Anterior cingulate cortex (tissue), 58 donors: Measurements from ENCODE around the gene ACE.

Experiments
- DNase-seq, 58 donors: peaks; one replicate each; lab custom pipeline; 2025; lab: John Stamatoyannopoulos, UW

ACE gene

DNA sequence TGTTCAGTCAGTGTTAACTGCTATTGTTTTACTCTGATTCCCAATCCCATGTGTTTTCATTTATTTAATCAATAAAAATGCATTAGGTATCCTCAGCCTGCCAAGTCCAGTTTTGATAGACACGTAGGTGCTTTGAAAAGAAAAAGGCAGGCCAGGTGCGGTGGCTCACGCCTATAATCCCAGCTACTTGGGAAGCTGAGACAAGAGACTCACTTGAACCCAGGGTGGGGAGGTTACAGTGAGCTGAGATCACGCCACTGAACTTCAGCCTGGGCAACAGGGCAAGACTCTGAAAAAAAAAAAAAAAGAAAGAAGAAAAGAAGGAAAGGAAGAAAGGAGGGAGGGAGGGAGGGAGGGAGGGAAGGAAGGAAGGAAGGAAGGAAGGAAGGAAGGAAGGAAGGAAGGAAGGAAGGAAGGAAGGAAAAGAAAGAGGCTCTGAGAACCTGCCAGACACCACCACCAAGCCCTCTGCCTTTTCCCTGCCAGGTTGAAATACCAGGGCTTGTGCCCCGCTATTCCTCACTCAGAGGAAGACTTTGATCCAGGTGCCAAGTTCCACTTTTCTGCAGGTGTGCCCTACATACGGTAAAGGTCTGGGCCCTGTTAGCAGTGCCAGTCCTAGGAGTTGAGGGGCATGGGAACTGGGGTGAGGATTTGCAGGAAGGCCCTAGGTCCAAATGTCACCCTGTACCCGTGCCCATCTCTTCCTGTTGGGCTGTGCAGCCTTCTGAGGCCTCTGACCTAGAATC, 36.2 kb downstream of the ACE start:
- DNase-seq = no peak

DNA sequence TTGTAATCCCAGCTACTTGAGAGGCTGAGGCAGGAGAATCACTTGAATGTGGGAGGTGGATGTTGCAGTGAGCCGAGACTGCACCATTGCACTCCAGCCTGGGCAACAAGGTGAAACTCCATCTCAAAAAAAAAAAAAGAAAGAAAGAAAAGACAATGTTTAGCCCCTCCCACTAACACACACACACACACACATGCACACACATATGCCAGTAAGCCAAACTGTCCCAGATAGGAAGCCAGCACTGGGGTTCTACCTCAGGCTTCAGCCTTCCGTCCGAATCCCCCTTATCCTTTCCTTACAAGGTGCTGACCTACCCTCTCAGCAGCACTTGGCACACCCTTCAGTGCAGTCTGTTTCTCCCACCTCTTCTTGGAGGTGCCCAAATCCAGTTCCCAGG, 37.6 kb downstream of the ACE start:
- no peak for DNase-seq

DNA sequence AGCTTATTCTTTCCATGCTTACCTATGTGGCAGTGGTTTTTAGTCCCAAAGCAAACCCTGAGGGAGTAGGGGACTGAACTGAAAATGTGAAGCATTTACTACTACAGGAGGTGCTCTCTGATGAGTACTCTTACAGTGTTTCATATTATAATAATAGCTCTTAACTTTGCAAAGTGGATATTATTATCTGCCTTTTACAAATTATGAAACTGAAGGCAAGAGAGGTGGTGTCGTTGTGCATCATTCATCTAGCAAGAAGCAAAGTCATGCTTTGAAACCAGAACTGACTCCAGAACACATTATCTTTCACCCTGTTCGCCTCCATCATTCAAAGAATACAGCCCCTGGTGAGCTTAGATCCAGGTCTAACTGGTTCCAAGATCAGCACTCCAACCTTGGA, 38.1 kb downstream of the ACE start:
- DNase-seq = no peak

DNA sequence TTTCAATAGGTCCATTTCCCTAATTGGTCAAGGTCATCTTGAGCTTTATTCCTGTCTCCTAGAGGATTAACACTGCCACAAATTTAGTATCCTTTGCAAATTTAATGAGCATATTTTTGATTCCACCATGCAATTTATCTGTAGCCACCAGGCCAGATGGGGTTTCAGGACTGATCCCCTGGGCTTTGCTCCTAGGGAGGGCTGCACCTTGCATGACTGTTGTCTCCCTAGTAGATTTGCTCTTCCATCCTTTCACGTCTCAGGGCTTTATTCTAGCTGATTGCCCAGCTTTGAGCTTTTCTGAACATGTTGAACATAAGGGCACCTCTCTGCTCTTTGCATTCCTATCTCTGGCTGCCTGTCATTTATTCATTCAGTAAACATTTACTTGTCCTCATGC, 38.6 kb downstream of the ACE start:
- no peak for DNase-seq

DNA sequence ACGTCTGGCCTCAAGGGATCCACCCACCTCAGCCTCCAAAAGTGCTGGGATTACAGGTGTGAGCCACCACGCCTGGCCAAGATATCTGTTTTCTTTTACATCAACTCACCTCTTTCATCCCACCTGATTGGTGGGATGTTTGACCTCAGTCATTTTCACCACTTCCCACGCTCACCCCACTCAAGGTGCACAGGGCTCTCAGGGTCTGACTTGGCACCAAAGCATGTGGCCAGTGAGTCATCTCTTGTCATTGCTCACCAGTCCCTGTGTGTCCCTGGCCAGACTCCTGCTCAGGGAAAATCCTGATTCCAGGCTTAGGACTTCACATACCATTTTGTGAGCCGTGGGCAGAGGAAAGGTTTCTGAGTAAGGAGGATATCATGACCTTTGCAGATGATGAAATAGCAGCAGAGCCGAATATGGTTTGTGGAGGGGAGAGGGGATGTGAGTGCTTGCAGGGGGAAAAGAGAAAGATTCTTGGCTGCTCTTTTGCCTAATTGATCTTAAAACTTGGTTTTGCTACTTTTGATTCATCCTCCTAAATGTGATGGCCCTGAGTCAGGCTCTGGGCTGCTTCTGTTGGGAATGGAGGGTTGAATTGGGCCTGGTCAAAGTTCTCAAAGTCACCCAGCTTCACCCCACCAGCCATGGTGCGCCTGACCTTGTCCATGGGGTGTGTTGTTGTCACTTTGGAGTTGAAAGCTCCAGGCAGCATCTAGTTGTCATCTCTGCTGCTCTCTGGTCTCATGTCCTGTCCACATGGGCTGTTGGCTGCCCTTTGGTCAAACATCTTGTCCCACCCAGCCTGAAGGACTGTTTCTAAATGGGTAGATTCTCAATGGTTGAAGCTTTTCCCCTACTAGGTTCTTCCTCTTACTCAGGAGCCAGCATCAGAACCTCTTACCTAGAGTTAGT, 40.3 kb downstream of the ACE start:
- no peak for DNase-seq

DNA sequence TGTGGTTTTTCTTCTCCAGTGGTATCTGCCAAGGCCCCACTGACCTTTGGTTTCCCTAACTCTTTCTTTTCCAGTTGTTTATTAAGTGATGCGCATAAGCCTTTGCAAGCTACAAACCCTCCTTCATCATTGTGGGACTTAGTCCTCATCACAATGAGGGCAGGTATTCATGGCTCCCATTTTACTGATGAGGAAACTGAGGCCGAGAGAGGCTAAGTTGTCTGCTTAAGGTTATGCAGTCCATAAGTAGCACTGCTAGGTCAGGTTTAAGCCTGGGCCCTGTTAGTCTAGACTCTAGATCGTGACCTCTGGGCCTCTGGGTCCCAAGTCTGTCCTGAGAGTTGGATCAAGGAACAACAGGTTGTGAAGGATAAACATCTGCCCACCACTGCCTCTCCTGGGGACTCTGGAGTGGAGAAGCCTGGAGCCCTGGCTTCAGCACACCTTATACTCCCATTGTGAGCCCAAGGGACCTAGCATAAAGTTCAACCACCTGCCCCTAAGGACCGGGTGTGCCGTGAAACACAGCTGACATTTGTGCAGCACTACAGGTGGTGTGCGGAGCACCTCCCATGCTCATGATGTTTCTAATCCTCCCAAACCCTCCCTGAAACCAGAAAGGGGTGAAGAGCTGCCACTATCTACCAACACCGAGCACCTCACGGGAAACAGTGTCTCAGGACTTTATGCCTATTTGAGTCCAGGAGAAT, 41.1 kb downstream of the ACE start:
- DNase-seq = no peak

DNA sequence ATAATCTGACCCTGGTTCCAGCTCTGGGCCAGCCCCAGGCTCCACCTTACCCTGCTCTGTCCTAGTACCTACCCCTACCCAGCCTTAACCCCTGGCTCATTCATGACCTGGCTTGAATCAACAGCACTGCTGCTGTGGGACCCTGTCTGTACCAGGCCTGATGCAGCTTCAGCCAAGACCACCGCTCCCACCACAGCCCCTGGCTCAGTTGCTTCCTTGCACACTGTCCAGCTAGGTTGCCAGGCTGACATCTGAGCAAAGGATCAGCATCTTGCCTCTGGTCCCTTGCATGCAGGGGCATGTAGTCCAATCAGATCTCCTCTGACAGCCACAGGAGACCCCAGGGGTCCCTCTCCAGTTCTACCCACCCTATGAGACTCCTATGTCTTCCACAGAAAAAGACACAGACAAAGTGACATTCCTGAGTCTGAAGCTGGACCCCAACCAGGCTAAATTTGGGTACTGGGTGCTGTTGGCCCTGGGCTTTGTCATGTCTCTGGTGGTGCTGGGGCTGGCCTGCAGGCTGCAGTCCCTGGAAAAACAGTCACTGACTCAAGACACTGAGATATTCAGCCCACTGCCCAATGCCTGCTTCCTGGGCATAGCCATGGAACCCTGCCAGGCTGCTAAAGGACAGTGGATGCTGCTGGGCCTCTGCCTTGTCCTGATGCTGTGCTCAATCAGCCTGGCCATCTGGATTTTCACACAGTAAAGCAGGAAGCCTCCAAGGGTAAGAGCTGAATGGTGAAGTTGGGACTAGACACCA, 42.4 kb downstream of the ACE start:
- DNase-seq = no peak

DNA sequence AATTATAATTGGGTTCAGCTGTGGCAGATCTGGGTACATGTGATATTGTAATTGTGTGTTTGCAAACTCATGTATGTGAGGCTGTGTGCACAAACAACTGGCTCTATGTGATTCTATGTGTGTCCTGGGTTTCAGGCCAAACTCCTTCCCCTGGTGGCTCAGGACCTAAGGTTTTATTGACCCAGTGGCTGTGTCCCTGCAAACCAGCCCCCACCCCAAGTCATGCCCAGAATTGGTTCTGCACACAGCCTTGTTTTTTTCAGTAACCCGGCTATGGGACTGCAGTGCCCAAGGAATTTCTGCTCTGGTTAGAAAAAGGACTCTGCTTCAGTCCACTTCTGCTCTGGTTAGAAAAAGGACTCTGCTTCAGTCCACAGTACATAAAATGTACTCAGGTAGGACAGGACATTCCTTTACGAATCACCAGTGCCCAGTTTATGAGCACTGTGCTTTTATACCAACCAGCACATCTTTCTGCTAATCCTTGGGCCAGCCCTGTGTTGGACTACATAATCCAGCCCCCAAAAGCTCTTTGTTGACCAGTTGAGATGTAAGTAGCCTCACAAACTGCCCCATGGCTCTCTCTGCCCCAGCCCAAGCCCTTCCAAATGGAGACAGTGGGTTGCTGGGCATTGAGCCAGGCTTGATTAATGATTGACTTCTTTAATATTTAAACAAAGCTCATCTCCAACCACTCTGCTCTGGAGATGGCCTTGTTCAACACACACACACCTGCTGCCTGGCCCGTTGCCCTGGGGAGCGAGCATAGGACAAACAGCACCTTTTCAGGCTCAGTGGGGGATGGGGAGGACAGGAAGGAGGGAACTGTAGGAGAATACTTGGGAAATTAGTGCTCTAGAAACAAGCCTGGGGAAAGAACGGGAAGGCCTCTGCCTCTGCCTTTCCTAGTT, 43.4 kb downstream of the ACE start:
- no peak for DNase-seq

DNA sequence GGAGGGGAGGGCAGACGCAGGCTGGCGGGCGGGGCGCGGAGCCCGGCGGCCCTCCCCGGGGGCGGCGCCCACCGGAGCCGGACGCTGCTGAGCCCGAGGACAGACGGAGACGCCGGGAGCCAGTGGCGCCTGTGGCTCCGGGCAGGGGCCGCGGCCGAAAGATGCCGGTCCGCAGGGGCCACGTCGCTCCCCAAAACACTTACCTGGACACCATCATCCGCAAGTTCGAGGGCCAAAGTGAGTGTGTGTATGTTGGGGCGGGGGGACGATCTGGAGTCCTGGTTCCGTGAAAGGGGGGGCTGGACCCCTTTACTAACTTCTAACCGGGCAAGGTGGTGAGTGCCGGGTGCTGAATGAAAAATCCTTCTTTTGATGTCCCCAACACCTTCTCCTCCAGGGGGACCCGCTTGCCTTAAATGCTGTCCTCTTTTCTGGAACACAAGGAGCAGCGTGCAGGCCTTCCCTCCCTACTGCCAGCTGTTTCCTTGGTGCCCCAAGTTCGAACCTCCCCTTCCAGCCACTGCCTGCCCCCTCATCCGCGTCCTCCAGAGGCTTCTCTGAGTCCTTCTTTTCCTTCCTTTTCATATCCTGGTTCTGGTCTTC, 46.5 kb downstream of the ACE start, which contains the start of gene KCNH6:
KCNH6 (plus strand) TSS at position 106 of the 603 bp plus-strand sequence; CDS start at position 162, 56 bp downstream.
- no peak for DNase-seq

DNA sequence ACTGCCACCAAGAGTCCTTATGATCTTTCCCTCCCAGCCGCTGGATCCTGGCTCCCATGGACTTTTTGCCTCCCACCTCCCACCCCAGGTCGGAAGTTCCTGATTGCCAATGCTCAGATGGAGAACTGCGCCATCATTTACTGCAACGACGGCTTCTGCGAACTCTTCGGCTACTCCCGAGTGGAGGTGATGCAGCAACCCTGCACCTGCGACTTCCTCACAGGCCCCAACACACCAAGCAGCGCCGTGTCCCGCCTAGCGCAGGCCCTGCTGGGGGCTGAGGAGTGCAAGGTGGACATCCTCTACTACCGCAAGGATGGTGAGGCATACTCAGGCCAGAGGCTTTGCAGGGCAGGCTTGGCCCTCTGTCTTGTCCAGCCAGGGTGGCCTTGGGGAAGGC, 47.2 kb downstream of the ACE start:
- DNase-seq = no peak

DNA sequence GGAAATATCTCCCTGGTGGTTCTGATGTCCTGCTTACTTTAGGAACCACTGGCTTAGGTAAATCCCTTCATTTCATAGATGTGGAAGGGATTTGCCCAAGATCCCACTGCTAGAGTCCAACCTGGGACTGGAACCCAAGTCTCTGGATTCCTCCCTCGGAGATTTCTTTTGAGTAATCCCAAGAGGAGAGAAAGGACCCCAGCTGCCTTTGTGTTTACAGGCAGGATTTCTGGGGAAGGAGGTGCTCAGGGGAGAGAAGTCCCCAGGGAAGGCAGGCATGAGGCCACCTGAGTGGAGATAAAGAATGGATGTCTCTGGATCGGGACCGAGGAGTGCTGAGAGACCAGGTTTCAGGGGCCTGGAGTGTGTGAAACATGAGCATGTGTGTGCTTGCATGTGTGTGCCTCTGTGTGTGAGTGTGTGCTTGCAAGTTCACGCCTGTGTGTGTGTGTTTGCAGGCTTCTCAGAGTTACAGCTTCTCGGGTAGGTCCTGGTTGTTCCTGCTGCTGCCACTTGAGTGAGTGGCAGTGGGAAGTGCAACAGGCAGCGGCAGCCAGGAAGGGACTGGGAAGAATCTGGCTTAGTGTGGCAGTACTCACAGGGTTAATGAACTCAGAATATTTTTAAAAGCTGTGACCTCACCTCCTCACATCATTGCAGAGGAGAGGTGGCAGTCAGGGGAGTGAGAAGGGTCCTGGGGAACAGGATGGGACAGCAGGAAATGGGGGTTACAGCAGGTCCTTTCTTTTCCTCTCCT, 48.5 kb downstream of the ACE start:
- no peak for DNase-seq

DNA sequence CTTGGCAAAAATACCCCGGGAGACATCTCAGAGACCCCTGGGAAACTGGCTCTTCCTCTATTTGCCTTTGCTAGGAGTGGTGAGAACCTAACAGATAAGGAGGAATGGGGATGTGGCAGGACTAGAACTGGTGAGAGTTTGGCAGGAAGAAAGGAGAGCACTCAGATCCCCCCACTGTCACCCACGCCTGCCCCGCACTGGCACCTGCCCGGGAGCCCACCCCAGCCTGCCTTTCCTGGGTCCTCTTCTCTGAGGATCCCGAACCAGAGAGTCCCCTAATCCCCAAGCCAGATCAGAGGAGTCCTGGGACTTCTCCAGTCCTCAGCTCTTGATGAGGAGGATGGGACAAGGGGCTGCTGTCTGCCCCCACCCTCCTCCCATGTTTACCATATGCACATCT, 50.0 kb downstream of the ACE start:
- DNase-seq = no peak

DNA sequence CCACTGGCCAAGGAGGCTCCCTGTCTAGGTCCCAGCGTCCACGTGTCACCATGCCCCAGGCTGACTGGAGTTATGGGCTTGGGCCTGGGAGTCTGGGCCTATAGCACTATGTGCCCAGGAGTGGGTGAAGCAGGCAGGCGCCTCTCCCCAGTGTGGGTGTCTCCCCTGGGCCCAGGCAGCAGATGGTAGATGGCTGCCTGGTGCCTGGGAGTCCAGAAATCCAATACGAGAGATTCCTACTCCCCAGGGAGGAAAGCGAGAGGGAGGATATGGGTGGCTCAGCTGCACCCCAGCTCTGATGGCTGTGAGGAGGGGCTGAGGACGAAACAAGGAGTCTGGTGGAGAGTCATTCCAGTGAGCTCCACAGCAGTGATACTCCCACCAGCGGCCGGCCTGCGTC, 51.3 kb downstream of the ACE start:
- DNase-seq = no peak

DNA sequence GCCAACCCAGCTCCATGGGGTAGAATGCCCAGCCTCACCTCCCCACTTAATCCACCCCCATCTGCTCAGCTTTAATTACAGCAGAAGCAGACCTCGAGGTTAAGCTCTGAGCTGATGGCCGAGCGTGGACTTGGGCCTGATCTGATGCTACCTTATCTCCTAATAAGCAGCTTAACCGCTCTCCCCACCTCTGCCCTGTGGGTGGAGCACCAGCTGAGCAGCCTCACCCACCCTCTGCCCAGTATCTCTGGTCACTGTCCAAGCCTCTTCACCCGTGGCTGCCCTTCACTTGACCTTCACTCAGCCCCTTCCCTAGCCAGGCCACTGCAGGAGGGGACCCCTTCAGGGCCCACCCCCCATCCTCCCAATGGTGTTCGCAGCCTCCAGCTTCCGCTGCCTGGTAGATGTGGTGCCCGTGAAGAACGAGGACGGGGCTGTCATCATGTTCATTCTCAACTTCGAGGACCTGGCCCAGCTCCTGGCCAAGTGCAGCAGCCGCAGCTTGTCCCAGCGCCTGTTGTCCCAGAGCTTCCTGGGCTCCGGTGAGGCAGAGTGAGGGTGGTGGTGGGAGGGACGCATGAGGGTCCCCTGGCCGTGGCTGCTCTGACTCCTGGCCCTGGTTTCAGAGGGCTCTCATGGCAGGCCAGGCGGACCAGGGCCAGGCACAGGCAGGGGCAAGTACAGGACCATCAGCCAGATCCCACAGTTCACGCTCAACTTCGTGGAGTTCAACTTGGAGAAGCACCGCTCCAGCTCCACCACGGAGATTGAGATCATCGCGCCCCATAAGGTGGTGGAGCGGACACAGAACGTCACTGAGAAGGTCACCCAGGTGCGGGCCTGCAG, 53.1 kb downstream of the ACE start:
- no peak for DNase-seq

DNA sequence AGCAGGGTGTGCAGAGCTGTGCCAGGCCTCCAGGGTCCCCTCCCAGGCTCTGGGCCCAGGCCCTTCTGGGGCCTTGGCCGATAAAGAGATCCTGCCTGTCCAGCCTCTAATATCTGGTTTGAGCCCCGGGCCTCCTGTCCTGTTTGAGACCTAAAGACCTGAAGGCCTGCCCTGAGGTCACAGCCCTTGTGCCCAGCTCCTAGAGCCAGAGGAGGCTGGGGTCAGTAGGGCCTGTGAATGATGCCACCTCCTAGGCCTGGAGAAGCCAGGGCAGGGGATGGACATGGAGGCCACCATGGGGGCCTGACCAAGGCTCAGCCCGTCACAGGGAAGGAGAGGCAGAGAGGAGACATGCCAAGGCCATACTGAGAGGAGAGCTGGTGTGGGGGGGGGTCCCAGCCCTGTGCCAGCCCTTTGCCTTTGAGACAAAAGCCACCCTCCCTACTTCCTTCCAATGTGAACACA, 53.7 kb downstream of the ACE start:
- no peak for DNase-seq

DNA sequence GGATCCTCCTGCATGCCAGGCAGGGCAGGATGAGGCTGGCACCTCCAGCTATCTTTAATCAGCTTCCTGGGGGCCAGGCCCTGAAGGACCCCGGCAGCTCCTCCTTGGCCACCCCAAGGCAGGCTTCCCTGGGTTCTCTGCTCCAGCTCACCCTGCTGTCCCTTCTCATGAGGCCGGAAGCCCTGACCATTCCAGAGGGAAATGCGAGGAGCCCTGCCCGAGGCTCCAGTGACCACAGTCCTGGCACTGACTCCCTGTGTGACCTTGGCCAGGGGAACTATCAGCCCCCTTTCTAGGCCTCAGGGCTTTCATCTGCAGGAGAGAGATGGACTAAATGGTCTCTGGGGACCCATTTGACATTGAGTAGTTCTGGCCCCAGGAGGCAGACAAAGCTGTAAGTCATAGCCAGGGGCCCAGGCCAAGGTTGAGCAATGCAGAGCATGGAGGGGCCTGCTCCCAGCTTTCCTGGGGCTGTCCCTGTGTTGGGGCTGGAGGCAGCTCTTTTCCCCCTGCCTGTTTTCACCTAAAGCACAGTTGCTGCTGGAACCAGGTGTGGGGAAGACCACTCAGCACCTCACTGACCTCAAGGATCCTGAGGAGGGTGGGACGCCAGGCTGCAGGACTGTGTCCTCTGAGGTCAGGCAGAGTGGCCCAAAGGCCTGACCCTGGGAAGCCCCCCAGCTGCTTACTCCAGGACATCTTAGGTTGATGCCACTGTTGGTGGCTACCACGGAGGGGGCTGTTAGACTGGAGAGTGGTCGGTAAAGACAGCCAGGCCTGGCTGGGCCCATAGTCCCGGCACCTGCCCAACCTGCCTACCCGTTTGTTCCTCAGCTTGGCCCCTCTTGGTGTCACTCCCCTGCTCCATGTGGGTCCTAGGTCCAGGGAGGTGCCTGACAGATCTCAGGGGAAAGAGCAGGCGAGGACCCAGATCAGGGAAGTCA, 54.4 kb downstream of the ACE start:
- no peak for DNase-seq
